Measurements from ENCODE around the gene LEKR1.

The LEKR1 gene

DNA sequence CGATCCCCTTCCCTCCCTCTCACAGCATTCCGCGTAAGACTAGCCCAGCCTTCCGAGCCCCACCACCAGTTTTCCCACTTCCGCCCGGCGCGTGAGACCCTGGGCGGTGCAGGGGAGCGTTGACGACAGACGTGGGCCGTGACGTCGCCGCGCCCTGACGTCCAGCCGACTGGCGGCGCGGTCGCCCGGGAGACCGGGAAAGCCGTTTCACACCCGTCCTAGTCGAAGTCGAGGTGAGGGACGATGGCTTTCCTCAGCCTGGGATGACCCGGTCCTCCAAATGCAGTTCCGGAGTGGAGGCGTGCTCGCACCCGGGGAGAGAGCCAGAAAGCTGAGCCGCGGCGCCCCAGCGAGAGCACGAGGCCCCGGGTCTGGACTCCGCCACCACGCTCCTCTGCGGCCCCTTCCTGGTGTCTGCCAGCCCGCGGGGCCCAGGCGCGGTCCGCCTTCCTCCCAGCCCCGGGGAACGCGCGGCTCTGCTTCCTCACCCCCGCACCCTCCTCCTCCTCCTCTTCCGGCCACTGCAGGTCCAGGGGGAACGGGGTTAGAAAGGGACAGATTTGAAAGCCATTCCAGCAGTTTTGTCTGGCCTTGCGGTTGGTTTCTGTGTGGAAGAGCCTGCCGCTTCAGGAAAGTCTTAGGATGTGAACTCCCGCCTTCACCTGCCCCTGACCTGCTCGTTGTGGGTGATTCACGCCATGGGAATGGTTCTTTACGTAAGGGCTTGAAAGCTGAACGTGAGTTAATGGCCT is at the start of gene LEKR1:
Gene LEKR1, plus strand, starts transcription at position 210 of the 752 bp plus-strand sequence. CDS start 2,977 bp downstream, outside the sequence.
- Histone ChIP-seq H3K4me1 (ENCODE audit: insufficient read depth, low read length) (no peaks in the 10 kb centered on the region), H3K27me3 (ENCODE audit: insufficient read depth, low read length) (no peaks in the 10 kb centered on the region), H3K9me3 (ENCODE audit: low read length) (no peaks in the 10 kb centered on the region), H3K4me3 (ENCODE audit: low read length) (peak within 1 kb of the TSS; percentile 56), H2AFZ (ENCODE audit: low read depth, low read length) (no peak within 1 kb of the TSS), H3K36me3 (ENCODE audit: insufficient read depth, low read length) (no peaks in the 10 kb centered on the region)

DNA sequence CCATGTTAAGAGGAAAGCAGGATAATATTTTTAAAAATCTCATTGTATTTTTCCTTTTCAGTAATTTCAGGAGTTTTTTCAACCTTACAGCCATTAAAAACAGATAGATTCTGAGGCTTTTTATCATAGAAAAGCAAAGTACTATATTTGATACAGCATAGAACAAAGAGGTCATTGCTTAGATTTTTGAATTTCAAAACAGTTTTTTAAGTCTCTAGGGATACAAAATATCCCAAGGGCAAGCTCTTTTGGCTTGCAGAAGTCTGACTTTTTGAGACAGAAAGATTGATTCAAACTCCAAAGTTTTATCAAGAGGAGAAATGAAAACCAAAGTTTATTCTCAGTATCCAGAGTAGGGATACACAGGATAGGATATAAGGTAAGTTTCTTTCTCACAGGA is 49.3 kb upstream of the LEKR1 start:
- H3K27me3 ChIP-seq (ENCODE audit: insufficient read depth, low read length), result no peaks in the 10 kb centered on the region
- H3K4me3 ChIP-seq (ENCODE audit: low read length), result no peak overlapping the region
- H3K4me1 ChIP-seq (ENCODE audit: insufficient read depth, low read length), result no peaks in the 10 kb centered on the region
- no peaks in the 10 kb centered on the region for H3K9me3 ChIP-seq (ENCODE audit: low read length)
- H2AFZ ChIP-seq (ENCODE audit: low read depth, low read length), result no peak overlapping the region
- no peaks in the 10 kb centered on the region for H3K36me3 ChIP-seq (ENCODE audit: insufficient read depth, low read length)

DNA sequence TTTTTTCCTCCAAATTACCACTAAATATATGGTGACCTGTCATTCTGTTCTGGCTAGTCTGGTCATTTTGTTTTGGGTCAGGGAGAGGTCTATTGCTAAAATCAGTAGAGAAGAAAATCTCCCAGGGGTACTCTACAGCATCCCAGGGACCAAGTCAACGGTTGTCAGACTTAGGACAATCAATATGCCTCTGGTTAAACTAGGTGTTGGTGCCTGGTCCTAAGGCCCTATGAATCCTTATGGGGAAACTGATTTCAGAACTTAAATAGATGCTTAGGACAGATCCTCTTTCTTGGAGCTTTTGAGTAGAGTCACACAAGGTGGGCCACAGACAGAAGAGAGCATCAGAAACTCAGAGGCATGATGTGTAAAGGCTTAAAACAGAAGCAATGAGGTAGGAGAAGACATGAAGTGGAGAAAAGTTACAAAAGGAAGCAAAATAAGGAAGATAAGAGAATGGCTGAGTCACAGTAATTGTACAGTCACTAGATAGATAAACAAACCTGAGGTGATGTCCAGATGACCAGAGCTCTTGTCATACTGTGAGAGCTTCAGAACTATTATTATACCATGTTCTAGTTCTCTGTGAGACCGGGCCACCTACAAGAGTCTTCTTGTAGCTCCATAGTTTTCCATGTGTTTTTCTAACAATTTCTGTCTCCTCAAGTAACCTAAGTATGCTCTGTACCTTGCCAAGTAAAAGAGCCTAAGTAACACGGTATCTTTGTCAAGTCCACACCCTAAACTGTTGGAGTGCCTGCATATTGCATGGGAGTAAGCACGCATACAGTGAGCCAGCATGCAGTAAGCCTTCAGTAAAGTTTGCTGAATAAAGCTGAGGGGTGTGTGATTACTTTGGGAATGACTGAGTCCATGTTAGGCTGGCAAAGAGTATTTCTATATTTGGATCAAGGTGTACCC is 44.6 kb upstream of the LEKR1 start:
- Histone ChIP-seq H3K4me3 (ENCODE audit: low read length) (no peak overlapping the region), H3K36me3 (ENCODE audit: insufficient read depth, low read length) (no peaks in the 10 kb centered on the region), H3K9me3 (ENCODE audit: low read length) (no peaks in the 10 kb centered on the region), H3K27me3 (ENCODE audit: insufficient read depth, low read length) (no peaks in the 10 kb centered on the region), H2AFZ (ENCODE audit: low read depth, low read length) (no peak overlapping the region), H3K4me1 (ENCODE audit: insufficient read depth, low read length) (no peaks in the 10 kb centered on the region)

DNA sequence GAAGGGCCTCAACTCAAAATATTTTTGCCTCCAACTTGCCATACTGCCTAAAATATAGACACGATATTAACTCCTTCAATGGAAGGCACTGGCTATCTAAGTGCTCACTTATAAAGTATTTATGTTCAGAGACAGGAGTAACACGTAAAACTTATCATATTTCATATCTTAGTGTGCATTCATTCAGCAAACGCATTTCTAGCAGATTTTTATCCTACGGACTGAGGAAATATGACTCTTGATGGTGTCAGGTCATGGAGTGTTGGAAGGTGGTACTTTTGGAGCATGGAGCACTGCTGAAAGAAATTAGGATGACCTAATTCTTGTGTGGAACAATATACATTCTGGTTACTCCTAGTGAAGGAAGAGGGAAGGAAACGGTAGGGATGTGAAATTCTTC is 43.8 kb upstream of the LEKR1 start:
- no peaks in the 10 kb centered on the region for H3K4me1 ChIP-seq (ENCODE audit: insufficient read depth, low read length)
- H3K9me3 ChIP-seq (ENCODE audit: low read length), result no peaks in the 10 kb centered on the region
- H3K4me3 ChIP-seq (ENCODE audit: low read length), result no peak overlapping the region
- H3K36me3 ChIP-seq (ENCODE audit: insufficient read depth, low read length), result no peaks in the 10 kb centered on the region
- H2AFZ ChIP-seq (ENCODE audit: low read depth, low read length), result no peak overlapping the region
- no peaks in the 10 kb centered on the region for H3K27me3 ChIP-seq (ENCODE audit: insufficient read depth, low read length)

DNA sequence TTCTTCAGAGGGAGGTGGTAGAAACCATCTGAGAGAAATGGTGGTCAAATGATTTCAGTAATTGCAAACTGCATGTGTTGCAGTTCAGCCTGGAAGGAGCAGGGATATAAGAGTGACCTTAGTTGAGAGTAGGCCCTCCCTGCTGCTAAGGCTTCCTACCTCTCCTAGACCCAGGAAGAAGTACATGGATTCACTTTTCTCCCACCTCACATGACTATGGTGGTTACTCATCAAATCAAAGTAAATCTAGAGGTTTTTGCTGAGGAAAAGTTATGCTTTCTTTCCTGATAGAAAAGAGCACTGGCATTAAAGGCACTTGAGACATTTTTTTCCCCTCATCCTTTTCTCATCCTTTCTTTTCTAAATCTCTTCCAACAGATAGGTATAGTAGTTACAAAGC is 43.2 kb upstream of the LEKR1 start:
- H3K9me3 ChIP-seq (ENCODE audit: low read length), result no peaks in the 10 kb centered on the region
- H3K36me3 ChIP-seq (ENCODE audit: insufficient read depth, low read length), result no peaks in the 10 kb centered on the region
- H3K4me3 ChIP-seq (ENCODE audit: low read length), result no peak overlapping the region
- H3K4me1 ChIP-seq (ENCODE audit: insufficient read depth, low read length), result no peaks in the 10 kb centered on the region
- no peaks in the 10 kb centered on the region for H3K27me3 ChIP-seq (ENCODE audit: insufficient read depth, low read length)
- no peak overlapping the region for H2AFZ ChIP-seq (ENCODE audit: low read depth, low read length)

DNA sequence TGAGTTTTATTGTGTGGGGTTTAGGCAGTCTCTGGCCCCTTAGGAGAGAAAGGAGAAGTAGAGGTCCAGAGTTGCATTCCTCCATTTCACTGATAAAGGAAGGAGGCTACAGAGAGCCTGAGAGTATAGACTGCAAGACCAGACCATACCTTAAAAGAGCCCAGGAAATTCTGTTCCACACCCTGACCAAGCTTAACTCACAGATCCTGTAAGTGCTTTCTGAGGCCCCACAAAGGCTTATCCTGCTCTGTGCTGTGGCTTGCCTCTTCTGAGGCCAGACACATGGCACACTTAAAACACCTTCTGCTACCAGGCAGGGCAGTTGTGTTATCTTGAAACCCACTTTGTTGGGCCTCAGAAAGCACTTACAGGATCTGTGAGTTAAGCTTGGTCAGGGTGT is 39.2 kb upstream of the LEKR1 start:
- no peaks in the 10 kb centered on the region for H3K9me3 ChIP-seq (ENCODE audit: low read length)
- H3K4me3 ChIP-seq (ENCODE audit: low read length), result no peak overlapping the region
- no peak overlapping the region for H2AFZ ChIP-seq (ENCODE audit: low read depth, low read length)
- no peaks in the 10 kb centered on the region for H3K27me3 ChIP-seq (ENCODE audit: insufficient read depth, low read length)
- no peaks in the 10 kb centered on the region for H3K36me3 ChIP-seq (ENCODE audit: insufficient read depth, low read length)
- peaks cover 4% of the 10 kb centered on the region for H3K4me1 ChIP-seq (ENCODE audit: insufficient read depth, low read length)

DNA sequence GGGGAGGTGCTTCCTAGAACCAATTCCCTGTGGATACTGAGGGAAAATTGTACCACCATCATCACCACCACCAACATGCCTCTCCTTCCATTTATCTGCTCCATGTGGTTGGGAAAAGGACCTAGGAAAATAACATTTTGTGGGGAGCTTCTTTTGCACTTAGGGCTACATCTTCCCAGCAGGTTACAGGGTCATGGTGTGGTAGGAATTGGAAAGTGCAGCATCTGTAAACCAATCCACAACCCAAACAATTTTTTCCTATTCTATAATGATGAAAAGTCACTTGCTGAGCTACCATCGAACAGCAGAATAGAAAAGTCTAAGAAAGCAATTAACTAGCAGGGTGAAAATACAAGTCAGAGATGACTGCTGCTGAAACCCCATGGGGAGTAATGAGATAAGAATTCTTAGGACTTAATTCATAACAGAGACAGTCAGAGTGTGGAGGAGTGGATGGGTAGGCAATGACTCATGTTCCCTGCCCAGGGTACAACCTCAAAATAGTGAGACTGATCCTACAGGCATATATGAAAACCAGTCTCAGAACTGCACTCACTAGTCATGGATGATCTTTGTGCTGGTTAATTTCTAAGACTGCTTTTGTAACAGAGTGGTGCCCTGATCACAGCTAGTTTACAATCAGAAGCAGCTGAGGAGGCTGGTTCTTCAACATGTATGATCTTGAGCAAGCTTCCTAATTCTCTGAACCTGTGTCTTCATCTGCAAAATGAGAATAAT is 38.1 kb upstream of the LEKR1 start:
- H3K27me3 ChIP-seq (ENCODE audit: insufficient read depth, low read length), result no peaks in the 10 kb centered on the region
- no peak overlapping the region for H3K4me3 ChIP-seq (ENCODE audit: low read length)
- peaks cover 4% of the 10 kb centered on the region for H3K4me1 ChIP-seq (ENCODE audit: insufficient read depth, low read length)
- H3K9me3 ChIP-seq (ENCODE audit: low read length), result no peaks in the 10 kb centered on the region
- no peaks in the 10 kb centered on the region for H3K36me3 ChIP-seq (ENCODE audit: insufficient read depth, low read length)
- no peak overlapping the region for H2AFZ ChIP-seq (ENCODE audit: low read depth, low read length)

DNA sequence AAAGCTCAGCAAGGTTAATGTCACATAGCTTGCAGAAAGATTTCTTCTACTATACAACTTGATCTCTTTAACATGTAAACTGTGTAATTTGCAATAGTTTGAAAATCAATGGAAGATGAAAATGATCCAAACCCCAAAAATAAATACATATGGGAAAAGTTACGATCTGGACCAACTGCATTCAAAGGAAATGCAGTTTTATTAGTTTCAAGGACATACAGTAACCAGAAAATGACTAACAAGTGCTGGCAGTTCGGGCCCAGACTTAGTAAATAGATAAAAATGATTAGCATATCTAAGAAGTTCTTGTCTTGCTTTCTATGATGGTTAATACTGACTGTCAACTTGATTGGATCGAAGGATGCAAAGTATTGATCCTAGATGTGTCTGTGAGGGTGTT is 37.3 kb upstream of the LEKR1 start:
- H2AFZ ChIP-seq (ENCODE audit: low read depth, low read length), result no peak overlapping the region
- no peaks in the 10 kb centered on the region for H3K9me3 ChIP-seq (ENCODE audit: low read length)
- H3K36me3 ChIP-seq (ENCODE audit: insufficient read depth, low read length), result no peaks in the 10 kb centered on the region
- H3K4me1 ChIP-seq (ENCODE audit: insufficient read depth, low read length), result peaks cover 4% of the 10 kb centered on the region
- no peak overlapping the region for H3K4me3 ChIP-seq (ENCODE audit: low read length)
- no peaks in the 10 kb centered on the region for H3K27me3 ChIP-seq (ENCODE audit: insufficient read depth, low read length)

DNA sequence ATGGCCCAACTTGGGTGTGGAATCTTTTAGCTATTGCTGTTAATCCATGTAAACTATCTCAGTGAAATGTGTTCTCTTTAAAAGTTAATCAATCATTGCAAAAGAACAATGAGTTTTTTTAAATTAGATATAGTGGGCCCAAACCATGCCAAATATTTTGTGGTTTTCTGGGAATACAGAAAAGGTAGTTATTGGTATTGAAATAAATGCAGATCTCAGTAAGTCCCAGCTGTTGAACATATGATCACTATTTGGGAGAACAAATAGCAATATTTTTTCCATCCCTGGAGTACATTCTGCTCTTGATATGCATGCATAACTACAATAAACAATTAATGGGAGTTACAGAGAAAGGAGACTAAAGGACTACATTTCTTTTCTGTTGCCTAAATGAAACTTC is 36.0 kb upstream of the LEKR1 start:
- Histone ChIP-seq H3K9me3 (ENCODE audit: low read length) (no peaks in the 10 kb centered on the region), H3K4me1 (ENCODE audit: insufficient read depth, low read length) (peaks cover 4% of the 10 kb centered on the region), H3K36me3 (ENCODE audit: insufficient read depth, low read length) (no peaks in the 10 kb centered on the region), H2AFZ (ENCODE audit: low read depth, low read length) (no peak overlapping the region), H3K27me3 (ENCODE audit: insufficient read depth, low read length) (no peaks in the 10 kb centered on the region), H3K4me3 (ENCODE audit: low read length) (no peak overlapping the region)

DNA sequence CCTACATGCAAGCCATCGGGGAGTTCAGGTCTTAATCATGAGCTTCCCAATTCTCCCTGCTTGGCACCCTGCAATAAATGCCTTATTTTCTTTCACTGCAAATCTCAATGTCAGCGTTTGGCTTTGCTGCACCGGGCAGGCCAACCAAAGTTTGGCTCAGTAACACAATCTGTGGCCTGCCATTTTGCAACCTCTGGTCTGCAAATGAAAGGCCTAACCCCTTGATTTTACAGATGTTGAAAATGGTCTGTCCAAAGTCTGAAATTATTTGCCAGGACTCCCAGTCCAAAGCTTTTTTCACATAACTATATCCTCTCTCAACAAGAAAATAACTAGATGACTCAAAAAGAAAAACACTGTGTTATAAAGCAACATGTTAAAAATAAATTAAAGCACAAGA is 34.0 kb upstream of the LEKR1 start:
- no peaks in the 10 kb centered on the region for H3K27me3 ChIP-seq (ENCODE audit: insufficient read depth, low read length)
- H3K4me3 ChIP-seq (ENCODE audit: low read length), result no peak overlapping the region
- H3K4me1 ChIP-seq (ENCODE audit: insufficient read depth, low read length), result peaks cover 4% of the 10 kb centered on the region
- H2AFZ ChIP-seq (ENCODE audit: low read depth, low read length), result no peak overlapping the region
- no peaks in the 10 kb centered on the region for H3K36me3 ChIP-seq (ENCODE audit: insufficient read depth, low read length)
- no peaks in the 10 kb centered on the region for H3K9me3 ChIP-seq (ENCODE audit: low read length)

DNA sequence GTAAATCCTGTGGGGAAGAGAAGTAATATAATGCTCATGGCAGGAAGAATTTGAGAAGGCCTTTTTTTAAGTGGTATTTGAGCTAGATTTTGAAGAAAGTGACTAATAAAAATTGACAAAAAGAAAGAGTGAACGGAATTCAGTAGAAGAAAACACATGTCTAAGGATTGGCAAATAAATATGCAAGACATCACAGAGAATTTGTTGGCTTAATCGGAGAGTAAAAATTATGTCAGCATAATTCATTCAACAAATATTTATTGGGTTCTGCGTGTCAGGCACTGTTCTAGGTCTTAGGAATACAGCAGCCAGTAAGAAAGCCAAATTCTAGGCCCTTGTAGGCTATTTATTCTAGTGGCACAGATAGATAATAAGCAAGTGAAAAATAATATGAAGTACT is 33.6 kb upstream of the LEKR1 start:
- no peak overlapping the region for H3K4me3 ChIP-seq (ENCODE audit: low read length)
- no peaks in the 10 kb centered on the region for H3K27me3 ChIP-seq (ENCODE audit: insufficient read depth, low read length)
- no peaks in the 10 kb centered on the region for H3K9me3 ChIP-seq (ENCODE audit: low read length)
- no peaks in the 10 kb centered on the region for H3K36me3 ChIP-seq (ENCODE audit: insufficient read depth, low read length)
- H3K4me1 ChIP-seq (ENCODE audit: insufficient read depth, low read length), result peaks cover 4% of the 10 kb centered on the region
- no peak overlapping the region for H2AFZ ChIP-seq (ENCODE audit: low read depth, low read length)

DNA sequence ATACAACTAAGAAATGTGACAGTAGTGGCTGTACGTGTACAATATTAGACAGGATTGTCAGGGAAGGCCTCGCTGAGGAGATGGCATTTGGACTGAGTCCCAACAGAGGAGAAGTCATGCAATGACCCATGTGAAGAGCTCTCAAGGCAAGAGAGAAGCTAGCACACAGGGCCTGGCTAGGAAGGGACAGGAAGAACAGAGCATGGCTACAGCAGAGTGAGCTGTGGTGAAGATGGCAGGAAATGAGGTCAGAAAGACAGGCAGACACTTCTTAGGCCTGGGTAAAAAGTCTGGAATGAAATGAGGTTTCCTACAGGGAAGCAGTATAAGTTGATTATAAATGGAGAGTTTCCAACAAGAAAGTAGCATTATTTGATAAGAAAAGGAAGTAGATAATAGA is 33.2 kb upstream of the LEKR1 start:
- H3K4me1 ChIP-seq (ENCODE audit: insufficient read depth, low read length), result peaks cover 4% of the 10 kb centered on the region
- H3K27me3 ChIP-seq (ENCODE audit: insufficient read depth, low read length), result no peaks in the 10 kb centered on the region
- H2AFZ ChIP-seq (ENCODE audit: low read depth, low read length), result no peak overlapping the region
- H3K36me3 ChIP-seq (ENCODE audit: insufficient read depth, low read length), result no peaks in the 10 kb centered on the region
- H3K4me3 ChIP-seq (ENCODE audit: low read length), result no peak overlapping the region
- no peaks in the 10 kb centered on the region for H3K9me3 ChIP-seq (ENCODE audit: low read length)

DNA sequence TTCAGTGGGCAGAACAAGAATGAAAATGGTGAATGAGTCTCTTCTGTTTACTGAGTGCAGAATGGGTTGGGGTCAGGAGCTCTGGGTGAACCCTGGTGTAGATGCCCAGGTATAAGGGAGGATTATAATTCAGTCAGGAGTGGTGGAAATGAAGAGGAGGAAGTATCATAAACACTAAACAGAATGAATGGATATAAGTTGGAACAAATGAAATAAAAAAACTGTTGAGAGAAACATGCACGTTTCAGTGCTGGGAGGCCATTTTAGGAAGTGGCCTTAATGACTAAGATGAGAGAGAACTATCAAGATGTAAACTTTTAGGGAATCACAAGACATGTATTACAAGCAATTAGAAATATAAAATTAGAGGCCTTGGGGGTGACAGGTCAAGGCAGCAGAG is 32.8 kb upstream of the LEKR1 start:
- Histone ChIP-seq H3K9me3 (ENCODE audit: low read length) (no peaks in the 10 kb centered on the region), H3K36me3 (ENCODE audit: insufficient read depth, low read length) (no peaks in the 10 kb centered on the region), H3K27me3 (ENCODE audit: insufficient read depth, low read length) (no peaks in the 10 kb centered on the region), H3K4me3 (ENCODE audit: low read length) (no peak overlapping the region), H2AFZ (ENCODE audit: low read depth, low read length) (no peak overlapping the region), H3K4me1 (ENCODE audit: insufficient read depth, low read length) (peaks cover under 1% of the 10 kb centered on the region)

Data from neuron (in vitro differentiated cells).